HUES64 (cell line): ENCODE data around the gene WTIP.
"Not testable (repeated sequence)": the region's sequence is repeated elsewhere in the genome, so short reads cannot be mapped to it uniquely, and the experiment has no call there.

Experiments
- H3K27ac ChIP-seq: 2 replicates; pipeline ENCODE4 v1.7.0; 2013; ENCODE audit warnings: low read depth, low read length, inconsistent platforms
- H3K27me3 ChIP-seq: 2 replicates; pipeline ENCODE4 v1.6.1; 2013; ENCODE audit warnings: mild to moderate bottlenecking, low read length; ENCODE audit not compliant: insufficient read depth
- H3K36me3 ChIP-seq: 2 replicates; pipeline ENCODE4 v1.6.1; 2013; ENCODE audit warnings: mild to moderate bottlenecking, low read length; ENCODE audit not compliant: insufficient read depth
- H3K4me1 ChIP-seq: 2 replicates; pipeline ENCODE4 v1.6.1; 2013; ENCODE audit warnings: mild to moderate bottlenecking, low read length, moderate library complexity; ENCODE audit not compliant: insufficient read depth
- H3K4me3 ChIP-seq: 2 replicates; pipeline ENCODE4 v1.5.1; 2013; ENCODE audit warnings: mild to moderate bottlenecking, low read length, moderate library complexity
- H3K9ac ChIP-seq: 2 replicates; pipeline ENCODE4 v1.6.1; 2013; ENCODE audit warnings: mild to moderate bottlenecking, low read depth, low read length
- H3K9me3 ChIP-seq: 2 replicates; pipeline ENCODE4 v1.6.1; 2013; ENCODE audit warnings: low read depth, low read length; ENCODE audit not compliant: insufficient read depth
- WGBS: fragments of 150-250, 120-280 bp; methylation state at CpG from one replicate; pipeline ENCODE4 v1.1.7; 2013; ENCODE audit warnings: missing lambda C conversion rate; 5-methylcytosine and 5-hydroxymethylcytosine counted together

Gene WTIP

DNA sequence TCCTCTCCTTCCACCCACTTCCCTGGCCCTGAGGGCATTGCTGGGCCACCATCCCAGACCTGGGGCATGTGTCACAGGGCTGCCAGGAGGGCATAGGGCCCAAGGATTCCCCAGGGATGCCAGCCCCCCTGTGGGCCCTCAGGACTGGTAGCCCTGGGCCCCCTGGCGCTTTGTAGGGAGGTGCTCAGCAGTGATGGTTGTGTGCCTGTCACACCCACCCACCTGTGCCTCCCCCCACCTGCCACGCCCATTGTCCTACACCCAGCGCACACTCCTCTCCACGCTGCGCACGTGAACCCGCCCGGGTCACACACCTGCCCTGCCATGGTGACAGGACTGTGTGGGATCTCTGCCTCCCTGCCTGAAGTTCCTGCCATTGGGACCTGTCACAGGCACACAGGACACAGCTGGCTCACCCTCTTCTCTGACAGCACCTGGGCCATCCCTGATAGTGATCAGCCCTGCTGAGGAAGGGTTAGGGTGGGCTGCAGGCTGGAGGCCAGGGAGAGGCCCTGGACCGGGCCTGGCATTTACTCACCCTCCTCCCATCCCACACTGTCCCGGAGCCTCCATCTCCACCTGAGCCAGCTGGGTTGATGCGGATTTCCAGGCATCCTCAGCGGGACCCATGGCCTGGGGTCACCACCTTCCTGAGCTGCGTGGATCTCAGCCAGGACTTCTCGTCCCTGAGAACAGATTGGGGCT is 23.9 kb downstream of the WTIP start:
- no peaks in the 10 kb centered on the region for H3K9me3 ChIP-seq
- peaks cover 4% of the 10 kb centered on the region; the same call in 1 of the 2 replicates for H3K27me3 ChIP-seq
- H3K4me3 ChIP-seq: no peak overlapping the region
- no peaks in the 10 kb centered on the region for H3K36me3 ChIP-seq
- H3K4me1 ChIP-seq: 0 out of 2 replicates have a peak, but pooled peaks cover 5% of the 10 kb centered on the region
- WGBS: 94% methylated on average over 14 of the region's 14 CpGs
- H3K27ac ChIP-seq: no peak overlapping the region
- no peak overlapping the region for H3K9ac ChIP-seq

- WGBS: 95% methylated on average over 8 of the region's 8 CpGs
- 0 out of 2 replicates have a peak, but pooled peaks cover 4% of the 10 kb centered on the region for H3K4me1 ChIP-seq
- H3K9ac ChIP-seq: no peak overlapping the region
- H3K27ac ChIP-seq: no peak overlapping the region
- H3K27me3 ChIP-seq: peaks cover 4% of the 10 kb centered on the region; the same call in 1 of the 2 replicates
- H3K36me3 ChIP-seq: no peaks in the 10 kb centered on the region
- H3K9me3 ChIP-seq: peaks cover under 1% of the 10 kb centered on the region; the same call in 1 of the 2 replicates
- no peak overlapping the region for H3K4me3 ChIP-seq
Measured at GRCh38 chr19:34506026-34506370, 24.4 kb downstream of the WTIP start.

DNA sequence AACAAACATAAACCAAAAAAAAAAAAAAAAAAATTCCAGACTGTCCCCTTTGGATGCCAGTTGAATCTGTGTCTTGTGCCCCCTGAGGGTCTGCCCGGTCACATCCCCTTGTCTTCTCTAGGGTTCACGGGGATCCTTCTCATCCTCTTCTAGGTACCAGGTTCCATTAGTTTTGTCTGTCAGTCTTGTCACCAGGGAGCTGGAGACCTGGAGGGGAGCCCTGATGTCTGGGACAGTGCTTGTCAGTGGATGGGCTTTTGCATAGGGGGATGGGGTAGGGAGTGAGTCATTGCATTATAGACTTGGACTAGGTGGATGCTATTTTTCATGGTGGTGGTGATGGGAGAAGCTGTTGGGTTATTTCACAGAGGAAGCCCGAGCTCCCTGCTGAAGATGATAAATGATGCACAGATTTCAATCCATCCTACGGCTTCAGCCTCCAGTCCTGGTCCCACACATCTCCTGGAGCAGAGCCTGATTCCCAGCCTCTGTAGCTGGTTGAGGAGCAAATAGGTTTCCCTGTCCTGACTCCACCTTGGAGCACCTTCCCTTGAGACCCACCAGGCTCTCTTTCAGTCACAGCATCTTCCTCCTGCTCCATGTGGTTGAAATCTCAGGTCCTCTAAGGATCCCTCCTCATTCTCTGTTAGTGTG is 26.0 kb downstream of the WTIP start:
- H3K9ac ChIP-seq: no peak overlapping the region
- H3K27ac ChIP-seq: no peak overlapping the region
- no peaks in the 10 kb centered on the region for H3K27me3 ChIP-seq
- WGBS: 93% methylated on average over 4 of the region's 4 CpGs
- no peaks in the 10 kb centered on the region for H3K4me1 ChIP-seq
- H3K4me3 ChIP-seq: no peak overlapping the region
- H3K36me3 ChIP-seq: no peaks in the 10 kb centered on the region
- H3K9me3 ChIP-seq: peaks cover 7% of the 10 kb centered on the region; the same call in 1 of the 2 replicates

DNA sequence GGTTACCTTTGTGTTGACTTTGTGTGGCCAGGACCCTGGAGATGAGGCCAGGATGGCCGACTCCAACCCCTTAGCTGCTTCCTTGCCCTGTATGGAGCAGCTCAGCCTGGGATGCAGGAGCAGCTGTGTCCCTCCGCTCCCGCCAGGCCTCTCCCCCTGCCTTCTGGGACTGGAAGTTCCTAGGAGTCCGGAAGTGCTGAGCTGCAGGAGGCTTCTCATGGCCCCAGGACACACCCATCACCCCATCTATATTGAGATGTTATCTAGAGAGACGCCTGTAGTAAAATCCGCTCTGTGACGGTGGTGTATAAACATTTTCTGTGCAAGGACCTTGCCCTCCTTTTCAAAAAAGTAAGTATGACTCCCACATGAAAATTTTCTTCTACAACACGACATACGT is 27.0 kb downstream of the WTIP start:
- no peak overlapping the region for H3K27ac ChIP-seq
- 89% methylated on average over 7 of the region's 9 CpGs for WGBS
- no peak overlapping the region for H3K4me3 ChIP-seq
- H3K27me3 ChIP-seq: no peaks in the 10 kb centered on the region
- peaks cover 7% of the 10 kb centered on the region; the same call in 1 of the 2 replicates for H3K9me3 ChIP-seq
- H3K9ac ChIP-seq: no peak overlapping the region
- no peaks in the 10 kb centered on the region for H3K4me1 ChIP-seq
- no peaks in the 10 kb centered on the region for H3K36me3 ChIP-seq

- H3K9me3 ChIP-seq, H3K9ac ChIP-seq, H3K27ac ChIP-seq, H3K4me3 ChIP-seq, H3K4me1 ChIP-seq, H3K27me3 ChIP-seq, H3K36me3 ChIP-seq: not testable (repeated sequence)
- 86% methylated on average over 5 of the region's 5 CpGs for WGBS
Measured at GRCh38 chr19:34510904-34511303, 29.3 kb downstream of the WTIP start.

DNA sequence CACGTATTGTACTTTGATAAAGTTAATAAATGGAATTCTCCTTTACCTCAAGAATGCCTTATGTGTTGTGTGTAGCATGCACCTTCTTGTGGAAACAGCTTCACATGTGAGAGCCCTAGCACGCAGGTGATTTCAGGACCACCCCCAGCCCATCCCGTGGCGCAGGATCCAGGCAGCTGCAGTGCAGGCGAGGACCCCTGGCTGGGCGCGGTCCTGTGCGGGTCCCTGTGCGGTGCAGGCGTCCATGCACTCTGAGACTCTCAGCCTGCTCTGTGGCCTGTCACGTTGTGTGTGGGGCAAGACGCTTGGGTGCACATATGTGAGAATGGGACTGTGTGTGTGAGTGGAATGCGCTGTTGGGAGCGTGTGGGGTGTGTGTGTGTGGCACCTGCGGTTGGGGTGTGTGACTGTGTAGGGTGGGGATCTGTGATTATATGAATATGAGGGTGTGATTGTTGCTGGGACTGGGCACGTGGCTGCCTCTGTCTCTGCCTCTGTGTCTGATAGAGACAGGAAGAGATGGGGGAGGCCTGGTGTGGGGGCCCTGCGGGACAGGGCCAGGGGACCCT is 30.8 kb downstream of the WTIP start:
- peaks cover 7% of the 10 kb centered on the region; the same call in 1 of the 2 replicates for H3K9me3 ChIP-seq
- no peak overlapping the region for H3K9ac ChIP-seq
- WGBS: 90% methylated on average over 17 of the region's 17 CpGs
- no peak overlapping the region for H3K4me3 ChIP-seq
- H3K27ac ChIP-seq: no peak overlapping the region
- no peaks in the 10 kb centered on the region for H3K36me3 ChIP-seq
- no peaks in the 10 kb centered on the region for H3K27me3 ChIP-seq
- no peaks in the 10 kb centered on the region for H3K4me1 ChIP-seq

DNA sequence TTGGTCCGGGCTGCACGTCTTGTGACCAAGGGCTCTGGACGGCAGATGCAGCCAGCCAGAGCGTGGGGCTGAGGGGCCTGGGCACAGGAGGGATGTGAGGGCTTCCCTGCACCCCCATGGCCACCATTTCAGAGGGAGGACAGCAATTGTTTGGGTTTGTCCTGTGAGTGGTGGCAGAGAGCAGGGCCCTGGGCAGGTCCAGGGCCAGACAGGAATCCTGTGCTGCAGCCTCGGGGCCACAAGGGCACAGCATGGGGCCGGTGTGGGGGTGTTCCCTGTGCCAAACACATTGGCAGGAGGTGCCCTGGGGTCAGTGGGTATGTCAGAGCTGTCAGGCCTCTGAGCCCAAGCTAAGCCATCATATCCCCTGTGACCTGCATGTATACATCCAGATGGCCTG is 32.2 kb downstream of the WTIP start:
- Histone ChIP-seq H3K9ac (no peak overlapping the region), H3K27ac (no peak overlapping the region), H3K4me3 (no peak overlapping the region), H3K4me1 (no peaks in the 10 kb centered on the region), H3K27me3 (no peaks in the 10 kb centered on the region), H3K36me3 (no peaks in the 10 kb centered on the region), H3K9me3 (peaks cover 7% of the 10 kb centered on the region; the same call in 1 of the 2 replicates)
- 87% methylated on average over 6 of the region's 6 CpGs for WGBS

DNA sequence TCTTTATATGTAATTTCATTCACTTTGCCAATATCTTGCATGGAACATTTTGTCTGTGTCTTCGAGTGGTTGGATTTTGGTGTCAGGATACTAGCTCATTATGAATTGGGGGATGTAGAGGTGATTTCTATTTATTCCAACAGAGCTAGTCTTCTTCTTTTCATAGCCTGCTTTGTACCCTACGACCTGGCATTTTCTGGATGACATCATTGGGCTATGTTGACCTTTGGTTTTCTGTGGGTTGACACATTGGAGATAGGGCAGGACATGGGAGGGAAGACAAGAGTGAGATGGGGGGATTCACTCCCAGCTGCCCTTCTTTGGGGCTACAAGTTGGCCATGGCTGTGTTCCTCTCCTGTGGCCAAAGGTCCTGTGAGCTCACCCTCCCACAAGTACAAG is 38.0 kb downstream of the WTIP start:
- Histone ChIP-seq H3K4me1 (no peaks in the 10 kb centered on the region), H3K4me3 (no peak overlapping the region), H3K27ac (no peak overlapping the region), H3K9ac (no peak overlapping the region), H3K9me3 (peaks cover 14% of the 10 kb centered on the region; the same call in 1 of the 2 replicates), H3K27me3 (no peaks in the 10 kb centered on the region), H3K36me3 (no peaks in the 10 kb centered on the region)
- 76% methylated on average over 2 of the region's 2 CpGs for WGBS

DNA sequence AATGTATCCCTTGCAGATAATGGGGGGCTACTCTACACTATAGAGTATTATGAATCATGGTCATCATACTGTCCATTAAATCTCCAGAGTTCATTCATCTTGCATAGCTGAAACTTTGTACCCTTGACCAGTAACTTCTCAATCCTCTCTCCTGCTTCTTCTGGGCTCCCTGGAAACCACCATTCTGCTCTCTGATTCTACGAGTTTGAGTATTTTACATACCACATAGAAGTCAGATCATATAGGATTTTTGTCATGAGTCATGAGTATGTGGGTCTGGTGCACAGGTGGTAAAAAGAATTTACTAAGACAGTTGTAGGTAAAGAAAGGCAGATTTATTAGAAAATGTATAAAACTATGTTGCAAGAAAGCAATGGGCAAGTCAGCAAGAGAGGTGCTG is 41.9 kb downstream of the WTIP start:
- no peaks in the 10 kb centered on the region; the same call in 1 of the 2 replicates for H3K27me3 ChIP-seq
- H3K4me3 ChIP-seq: no peak overlapping the region
- H3K27ac ChIP-seq: no peak overlapping the region
- WGBS: 60% methylated on average over 1 of the region's 1 CpG
- no peaks in the 10 kb centered on the region for H3K4me1 ChIP-seq
- peaks cover 18% of the 10 kb centered on the region; the same call in 1 of the 2 replicates for H3K9me3 ChIP-seq
- no peak overlapping the region for H3K9ac ChIP-seq
- no peaks in the 10 kb centered on the region for H3K36me3 ChIP-seq

DNA sequence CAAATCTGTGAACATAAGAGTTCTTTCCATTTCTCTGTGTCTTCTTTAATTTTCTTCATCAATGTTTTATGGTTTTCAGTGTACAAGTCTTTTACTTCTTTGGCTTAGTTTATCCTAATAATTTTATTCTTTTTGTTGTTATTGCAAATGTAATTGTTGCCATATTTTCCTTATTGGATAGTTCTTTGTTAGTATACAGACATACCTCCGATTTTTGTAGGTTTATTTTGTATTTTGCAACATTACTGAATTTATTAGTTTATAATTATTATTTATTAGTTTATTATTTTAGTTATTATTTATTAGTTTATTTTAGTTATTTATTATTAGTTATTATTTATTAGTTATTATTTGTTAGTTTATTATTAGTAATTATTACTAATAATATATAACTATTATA is 43.4 kb downstream of the WTIP start:
- H3K27me3 ChIP-seq: peaks cover 7% of the 10 kb centered on the region; the same call in 1 of the 2 replicates
- H3K4me1 ChIP-seq: no peaks in the 10 kb centered on the region
- H3K9me3 ChIP-seq: peaks cover 18% of the 10 kb centered on the region; the same call in 1 of the 2 replicates
- no peaks in the 10 kb centered on the region for H3K36me3 ChIP-seq
- no peak overlapping the region for H3K27ac ChIP-seq
- WGBS: no CpG with 5 or more reads among the region's 1 CpG
- no peak overlapping the region for H3K9ac ChIP-seq
- no peak overlapping the region for H3K4me3 ChIP-seq

DNA sequence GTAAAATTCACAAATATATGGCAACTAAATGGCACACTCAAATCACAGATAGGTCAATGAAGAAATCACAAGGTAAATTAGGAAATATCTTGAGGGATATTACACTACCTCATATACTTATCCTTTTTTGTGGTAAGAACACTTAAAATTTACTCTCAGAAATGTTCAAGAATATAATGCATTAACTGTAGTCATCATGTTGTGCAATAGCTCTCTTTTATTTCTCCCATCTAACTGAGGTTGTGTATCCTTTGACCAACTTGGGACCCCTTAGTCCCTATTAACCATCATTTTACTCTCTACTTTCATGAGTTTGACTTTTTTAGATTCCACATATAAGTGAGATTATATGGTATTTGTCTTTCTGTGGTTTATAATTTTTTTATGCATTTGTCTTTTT is 52.6 kb downstream of the WTIP start:
- Histone ChIP-seq H3K36me3 (no peaks in the 10 kb centered on the region), H3K4me3 (no peak overlapping the region), H3K27me3 (peaks cover 22% of the 10 kb centered on the region), H3K27ac (no peak overlapping the region), H3K9ac (no peak overlapping the region), H3K9me3 (no peaks in the 10 kb centered on the region), H3K4me1 (no peaks in the 10 kb centered on the region)
